CD4-positive, alpha-beta T cell (primary cell): ENCODE data around the gene SPDYE3. TPM values are rescaled to one million over a fixed set of nuclear protein-coding genes. Genes with fewer than 3 reads are reported as not detected.
"Not testable (repeated sequence)": the region's sequence is repeated elsewhere in the genome, so short reads cannot be mapped to it uniquely, and the experiment has no call there.

ENCODE experiments used
- ATAC-seq: fragments of 200-7000 bp; cut with Tn5 transposase; one replicate; pipeline ENCODE4 v1.10.0; 2022; ENCODE audit warnings: mild to moderate bottlenecking; ENCODE audit not compliant: poor library complexity
- CTCF ChIA-PET: fragments of 350-600 bp; sonication (Branson Sonifier 250); formaldehyde crosslinking; loops from one replicate; lab custom pipeline; 2021; ENCODE audit warnings: antibody characterized with exemption, inconsistent platforms; lab: Charles Lee
- POLR2A ChIA-PET: fragments of 350-600 bp; sonication (Branson Sonifier 250); formaldehyde crosslinking; loops from one replicate; lab custom pipeline; 2021; ENCODE audit warnings: antibody characterized with exemption, inconsistent platforms; lab: Charles Lee
- DNase-seq, 14 experiments: peaks; one replicate each; pipeline ENCODE4 v3.0.0-alpha.2; 2013 to 2020; ENCODE audit warnings: mixed read lengths in 2 of 14
- H3K27ac ChIP-seq, 2 donors: one replicate each; pipeline versions ENCODE4 v1.5.1 to v1.7.0; 2013; ENCODE audit warnings: low read length in 2 of 2, low read depth in 1 of 2, mild to moderate bottlenecking in 1 of 2
- H3K27me3 ChIP-seq, 2 experiments: 1 replicate in 1 of 2; 2 replicates in 1 of 2; pipeline versions ENCODE4 v1.6.1 to v1.7.0; 2013; ENCODE audit warnings: low read length in 2 of 2, control low read depth in 1 of 2, mild to moderate bottlenecking in 1 of 2, moderate library complexity in 1 of 2; ENCODE audit not compliant: insufficient read depth in 2 of 2, control insufficient read depth in 1 of 2
- H3K36me3 ChIP-seq: one replicate; pipeline ENCODE4 v1.6.1; 2013; ENCODE audit warnings: low read length, control low read depth; ENCODE audit not compliant: insufficient read depth
- H3K4me1 ChIP-seq: one replicate; pipeline ENCODE4 v1.6.1; 2013; ENCODE audit warnings: low read length, control low read depth; ENCODE audit not compliant: insufficient read depth
- H3K4me3 ChIP-seq: one replicate; pipeline ENCODE4 v1.5.1; 2013; ENCODE audit warnings: mild to moderate bottlenecking, low read length, moderate library complexity
- H3K9me3 ChIP-seq, 2 experiments: 1 replicate in 1 of 2; 2 replicates in 1 of 2; pipeline versions ENCODE4 v1.6.1 to v1.7.0; 2013; ENCODE audit warnings: low read length in 2 of 2, mild to moderate bottlenecking in 2 of 2, control low read depth in 1 of 2, moderate library complexity in 1 of 2; ENCODE audit not compliant: control insufficient read depth in 1 of 2, insufficient read depth in 1 of 2
- H3K27ac Mint-ChIP-seq: one replicate; pipeline ENCODE4 v1.8.0; 2020; ENCODE audit warnings: mixed read lengths
- H3K27me3 Mint-ChIP-seq: one replicate; pipeline ENCODE4 v1.8.0; 2021; ENCODE audit warnings: mixed read lengths
- H3K36me3 Mint-ChIP-seq: one replicate; pipeline ENCODE4 v1.8.0; 2021; ENCODE audit warnings: low read depth, mixed read lengths
- H3K4me1 Mint-ChIP-seq: one replicate; pipeline ENCODE4 v1.8.0; 2021; ENCODE audit warnings: low read depth, mixed read lengths
- H3K4me3 Mint-ChIP-seq: one replicate; pipeline ENCODE4 v1.8.0; 2020; ENCODE audit warnings: mild to moderate bottlenecking, mixed read lengths
- H3K9me3 Mint-ChIP-seq: one replicate; pipeline ENCODE4 v1.8.0; 2020; ENCODE audit warnings: mixed read lengths
- intact Hi-C, 2 experiments: fragments of 100-400 bp; cut with DNase I in 1 of 2; cut with micrococcal nuclease in 1 of 2; formaldehyde crosslinking; loops; one replicate each; pipeline versions ENCODE4 v1.15.1 to v1.9.0; 2023 to 2025; cut with DNase I, micrococcal nuclease
- total RNA-seq, 174 experiments: library from RNA in 2 of 174; stranded (reverse) in 2 of 174; gene quantifications; one replicate each; pipeline ENCODE4 v1.2.3 and lab custom pipeline; 2021 to 2026

SPDYE3 gene
- total RNA-seq, 2 experiments from 2014 or later = not detected

DNA sequence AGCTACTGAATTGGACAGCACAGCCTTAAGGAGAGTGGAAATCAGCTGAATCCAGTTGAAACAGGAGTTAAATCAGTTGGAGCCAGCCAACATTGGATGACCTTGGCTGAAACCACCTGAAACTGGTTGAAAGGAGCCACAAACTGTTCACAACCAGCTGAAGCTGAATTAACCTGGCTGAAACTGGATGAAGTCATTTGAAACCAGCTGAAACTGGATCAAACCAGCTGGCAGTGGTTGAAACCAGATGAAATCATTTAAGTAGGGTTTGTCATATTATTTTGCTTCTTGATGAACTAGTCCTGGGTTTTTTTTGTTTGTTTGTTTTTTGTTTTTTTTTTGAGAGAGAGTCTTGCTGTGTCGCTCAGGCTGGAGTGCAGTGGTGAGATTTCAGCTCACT lies 15.3 kb upstream of the SPDYE3 start:
- not testable (repeated sequence) for ATAC-seq

DNA sequence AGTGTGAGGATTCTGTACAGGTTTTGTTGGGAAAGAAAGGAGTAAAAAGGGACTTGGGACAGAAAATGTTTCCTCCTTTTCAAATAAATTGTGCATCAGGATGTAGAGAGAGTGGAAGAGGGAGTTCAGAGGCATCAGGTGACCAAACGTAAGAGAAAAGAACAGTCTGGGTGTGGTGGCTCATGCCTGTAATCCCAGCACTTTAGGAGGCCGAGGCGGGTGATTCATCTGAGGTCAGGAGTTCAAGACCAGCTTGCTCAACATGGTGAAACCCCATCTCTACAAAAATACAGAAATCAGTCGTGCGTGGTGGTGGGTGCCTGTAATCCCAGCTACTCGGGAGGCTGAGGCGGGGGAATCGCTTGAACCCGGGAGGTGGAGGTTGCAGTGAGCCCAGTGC lies 12.2 kb upstream of the SPDYE3 start:
- intact Hi-C loops, POLR2A ChIA-PET, H3K4me3 ChIP-seq, H3K4me3 Mint-ChIP-seq, CTCF ChIA-PET, H3K9me3 ChIP-seq, H3K27ac Mint-ChIP-seq, H3K27me3 ChIP-seq, H3K36me3 ChIP-seq, H3K9me3 Mint-ChIP-seq, H3K4me1 Mint-ChIP-seq, H3K4me1 ChIP-seq, H3K36me3 Mint-ChIP-seq, H3K27ac ChIP-seq, H3K27me3 Mint-ChIP-seq, ATAC-seq: not testable (repeated sequence)
- DNase-seq = peak in 1 of 14 experiments; percentile 35

More for the DNA sequence above, 15.3 kb upstream of the SPDYE3 start:
- H3K36me3 ChIP-seq, POLR2A ChIA-PET, H3K4me1 Mint-ChIP-seq, H3K4me3 ChIP-seq, H3K36me3 Mint-ChIP-seq, H3K4me1 ChIP-seq, DNase-seq, H3K4me3 Mint-ChIP-seq, H3K9me3 ChIP-seq, H3K27ac ChIP-seq, H3K27ac Mint-ChIP-seq, intact Hi-C loops, H3K27me3 ChIP-seq, H3K9me3 Mint-ChIP-seq, H3K27me3 Mint-ChIP-seq, CTCF ChIA-PET: not testable (repeated sequence)

DNA sequence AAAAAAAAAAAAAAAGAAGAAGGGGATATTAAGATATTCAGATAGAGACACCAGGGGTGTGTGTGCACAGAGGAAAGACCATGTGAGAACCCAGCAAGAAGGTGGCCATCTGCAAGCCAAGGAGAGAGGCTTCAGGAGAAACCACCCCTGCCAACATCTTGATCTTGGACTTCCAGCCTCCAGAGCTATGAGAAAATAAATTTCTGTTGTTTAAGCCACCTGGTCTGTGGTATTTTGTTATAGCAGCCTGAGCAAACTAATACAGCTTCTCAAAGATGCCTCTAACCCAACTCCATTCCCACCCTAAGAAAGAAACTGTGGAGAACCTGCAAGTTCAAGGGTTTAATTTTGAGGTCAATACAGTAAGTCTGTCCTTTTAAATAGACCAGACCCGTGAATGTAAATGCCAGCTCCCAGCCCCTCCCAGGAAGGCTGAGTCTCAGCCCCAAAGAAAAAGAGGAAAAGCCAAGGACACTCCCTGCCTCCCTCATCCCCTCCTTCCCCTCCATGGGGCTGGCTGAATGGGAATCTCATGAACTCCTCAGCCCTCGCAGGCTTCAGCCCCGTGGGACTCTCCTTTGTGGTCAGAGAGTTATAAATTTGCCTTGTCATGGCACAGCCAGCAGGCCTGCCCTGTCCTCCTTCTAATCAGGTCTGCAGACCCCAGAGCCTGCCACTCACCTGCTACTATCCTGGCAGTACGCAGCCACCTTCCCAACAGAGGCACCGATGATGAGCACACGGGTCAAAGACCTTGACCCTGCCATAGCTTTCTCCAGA lies 9.5 kb upstream of the SPDYE3 start:
- H3K4me3 ChIP-seq, ATAC-seq, H3K4me1 ChIP-seq, H3K36me3 Mint-ChIP-seq, H3K27ac ChIP-seq, H3K4me3 Mint-ChIP-seq, H3K4me1 Mint-ChIP-seq, DNase-seq, H3K36me3 ChIP-seq, H3K27ac Mint-ChIP-seq, H3K9me3 Mint-ChIP-seq, H3K9me3 ChIP-seq, POLR2A ChIA-PET, CTCF ChIA-PET, H3K27me3 ChIP-seq, intact Hi-C loops, H3K27me3 Mint-ChIP-seq: not testable (repeated sequence)

DNA sequence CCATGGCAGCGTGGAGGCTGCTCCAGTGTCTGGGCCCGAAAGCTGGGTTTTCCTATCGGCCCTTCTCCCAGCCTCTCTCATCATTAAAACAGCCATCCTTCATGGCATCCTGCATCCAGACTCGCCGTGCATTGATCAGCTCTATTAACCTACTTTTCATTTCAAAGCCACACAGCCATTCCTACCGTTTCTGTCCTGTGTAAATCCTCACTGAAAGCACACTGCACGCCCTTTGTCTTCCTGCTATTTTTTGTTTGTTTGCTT lies 8.9 kb upstream of the SPDYE3 start:
- intact Hi-C loops, POLR2A ChIA-PET, H3K4me3 ChIP-seq, ATAC-seq, H3K9me3 Mint-ChIP-seq, H3K27me3 ChIP-seq, H3K4me1 ChIP-seq, H3K27me3 Mint-ChIP-seq, H3K36me3 ChIP-seq, DNase-seq, H3K27ac ChIP-seq, H3K36me3 Mint-ChIP-seq, H3K4me1 Mint-ChIP-seq, H3K4me3 Mint-ChIP-seq, CTCF ChIA-PET, H3K9me3 ChIP-seq, H3K27ac Mint-ChIP-seq: not testable (repeated sequence)

DNA sequence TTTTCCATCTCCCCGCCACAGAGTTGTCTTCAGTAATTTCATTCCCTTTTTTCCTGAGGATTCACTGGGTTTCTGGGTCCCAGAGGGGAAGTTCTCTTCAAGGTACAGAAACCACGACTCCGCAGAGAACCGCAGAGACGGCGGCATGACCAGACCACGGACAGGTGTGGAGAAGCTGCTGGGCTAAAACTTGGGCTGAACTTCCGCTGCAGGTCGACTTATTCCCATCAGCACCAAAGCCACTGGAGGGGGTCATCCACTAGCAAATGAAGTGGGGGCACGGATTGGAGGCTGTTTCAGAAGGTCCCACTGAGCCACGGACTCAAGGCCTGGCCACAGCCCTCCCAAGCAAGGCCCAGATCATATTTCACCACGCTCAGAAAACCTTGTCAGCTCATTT lies 3.0 kb upstream of the SPDYE3 start:
- CTCF ChIA-PET, H3K27me3 Mint-ChIP-seq: not testable (repeated sequence)

DNA sequence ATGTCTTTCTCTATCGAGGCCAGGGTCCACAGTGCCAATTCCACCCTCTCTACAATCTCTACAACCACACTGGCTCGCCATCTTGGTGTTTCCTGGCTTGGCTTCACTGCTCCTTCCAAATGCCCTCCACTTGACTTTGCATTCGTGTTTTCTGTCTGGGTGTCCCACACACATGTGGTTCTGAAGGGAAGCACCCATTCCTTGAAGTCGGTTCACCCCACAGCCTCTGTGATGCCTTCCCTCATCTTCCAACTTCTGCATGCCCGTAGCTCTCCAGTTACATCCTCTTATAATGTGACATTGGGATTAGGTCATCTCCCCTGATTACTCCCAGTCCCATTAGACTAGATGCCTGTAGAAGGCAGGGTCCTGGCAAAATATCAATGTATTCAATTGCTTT lies 10.8 kb downstream of the SPDYE3 start:
- Mint-ChIP-seq H3K4me3 (peak overlapping the region; percentile 74), H3K36me3 (peaks cover 22% of the 10 kb centered on the region), H3K27ac (peak overlapping the region; percentile 78)
- H3K36me3 ChIP-seq, ATAC-seq, H3K27ac ChIP-seq, CTCF ChIA-PET, H3K4me1 Mint-ChIP-seq, H3K27me3 Mint-ChIP-seq, H3K9me3 Mint-ChIP-seq, DNase-seq, H3K9me3 ChIP-seq, H3K4me3 ChIP-seq, H3K27me3 ChIP-seq, POLR2A ChIA-PET, intact Hi-C loops: not testable (repeated sequence)
- peaks cover 13% of the 10 kb centered on the region for H3K4me1 ChIP-seq

More for the DNA sequence above, 3.0 kb upstream of the SPDYE3 start:
- H3K4me1 ChIP-seq, H3K27ac ChIP-seq, ATAC-seq, H3K4me1 Mint-ChIP-seq, H3K36me3 ChIP-seq, H3K4me3 Mint-ChIP-seq, H3K9me3 Mint-ChIP-seq, intact Hi-C loops, POLR2A ChIA-PET, H3K4me3 ChIP-seq, H3K27me3 ChIP-seq, H3K9me3 ChIP-seq, H3K27ac Mint-ChIP-seq: not testable (repeated sequence)
- H3K36me3 Mint-ChIP-seq = peaks cover 10% of the 10 kb centered on the region
- DNase-seq = peak in 1 of 14 experiments; percentile 7

DNA sequence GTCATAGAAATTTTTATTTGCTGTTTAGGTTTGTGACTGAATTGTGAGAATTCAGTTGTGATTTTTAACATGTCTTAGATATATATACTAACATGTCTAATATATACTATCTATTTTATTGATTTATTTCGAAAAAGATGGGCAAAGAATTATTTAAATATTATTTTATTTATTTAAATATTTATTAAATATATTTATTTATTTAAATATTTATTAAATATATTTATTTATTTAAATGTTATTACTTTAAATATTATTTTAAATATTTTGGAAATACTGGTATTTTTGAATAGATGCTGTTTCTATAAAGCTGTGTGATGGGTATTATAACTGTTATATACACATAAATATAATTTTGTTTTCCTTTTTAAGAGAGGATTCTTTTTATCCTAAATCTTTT lies 14.1 kb downstream of the SPDYE3 start:
- H3K9me3 Mint-ChIP-seq, H3K27me3 Mint-ChIP-seq, intact Hi-C loops, H3K4me3 ChIP-seq, CTCF ChIA-PET, H3K27ac ChIP-seq, DNase-seq, ATAC-seq, POLR2A ChIA-PET, H3K27ac Mint-ChIP-seq, H3K9me3 ChIP-seq, H3K4me3 Mint-ChIP-seq, H3K27me3 ChIP-seq, H3K4me1 Mint-ChIP-seq, H3K36me3 ChIP-seq: not testable (repeated sequence)
- H3K4me1 ChIP-seq = peaks cover 11% of the 10 kb centered on the region
- peaks cover 44% of the 10 kb centered on the region for H3K36me3 Mint-ChIP-seq
